22Rv1 (cell line): ENCODE data around the gene FAM169A.

ENCODE experiments used
- CTCF ChIP-seq: fragments of 450-650 bp; IDR thresholded peaks from 2 replicates; pipeline ENCODE4 v1.5.1; 2017; ENCODE audit warnings: mild to moderate bottlenecking
- ZFX ChIP-seq: fragments of 450-650 bp; IDR thresholded peaks from 2 replicates; pipeline ENCODE4 v1.6.1; 2017; ENCODE audit warnings: antibody characterized with exemption, borderline replicate concordance

GRCh38 chr5:74810915-74811314 lies 55.3 kb downstream of the FAM169A start:
- TF ChIP-seq CTCF, result no peak
- no peak for TF ChIP-seq ZFX
